AG09309 (cell line): Measurements from ENCODE around the gene RD3L.
"Not testable (repeated sequence)": the region's sequence is repeated elsewhere in the genome, so short reads cannot be mapped to it uniquely, and the experiment has no call there.

ENCODE experiments used
- DNase-seq: peaks from one replicate; pipeline ENCODE4 v3.0.0-alpha.2; 2010; ENCODE audit warnings: low read depth
- H3K4me3 ChIP-seq: 2 replicates; pipeline ENCODE4 v1.5.1; 2011; ENCODE audit warnings: mild to moderate bottlenecking, low read depth, low read length, moderate library complexity; ENCODE audit not compliant: control insufficient read depth
- TF ChIP-seq, protein P1 (sequence below): IDR thresholded peaks from 2 replicates; pipeline ENCODE4 v1.5.1; 2011; ENCODE audit warnings: mild to moderate bottlenecking, low read depth, low read length, inconsistent platforms; ENCODE audit not compliant: insufficient read depth, control insufficient read depth; ENCODE audit errors: missing control alignments

The RD3L gene

GRCh38 chr14:103928011-103928890 lies 14.1 kb downstream of the RD3L start, which contains the start of gene TDRD9:
TSS of gene TDRD9 (plus strand) at chr14:103928456. CDS start at chr14:103928510, 54 bp downstream.
- no peak within 1 kb of the TSS for H3K4me3 ChIP-seq
- no peak for DNase-seq
- TF ChIP-seq, protein P1, sequence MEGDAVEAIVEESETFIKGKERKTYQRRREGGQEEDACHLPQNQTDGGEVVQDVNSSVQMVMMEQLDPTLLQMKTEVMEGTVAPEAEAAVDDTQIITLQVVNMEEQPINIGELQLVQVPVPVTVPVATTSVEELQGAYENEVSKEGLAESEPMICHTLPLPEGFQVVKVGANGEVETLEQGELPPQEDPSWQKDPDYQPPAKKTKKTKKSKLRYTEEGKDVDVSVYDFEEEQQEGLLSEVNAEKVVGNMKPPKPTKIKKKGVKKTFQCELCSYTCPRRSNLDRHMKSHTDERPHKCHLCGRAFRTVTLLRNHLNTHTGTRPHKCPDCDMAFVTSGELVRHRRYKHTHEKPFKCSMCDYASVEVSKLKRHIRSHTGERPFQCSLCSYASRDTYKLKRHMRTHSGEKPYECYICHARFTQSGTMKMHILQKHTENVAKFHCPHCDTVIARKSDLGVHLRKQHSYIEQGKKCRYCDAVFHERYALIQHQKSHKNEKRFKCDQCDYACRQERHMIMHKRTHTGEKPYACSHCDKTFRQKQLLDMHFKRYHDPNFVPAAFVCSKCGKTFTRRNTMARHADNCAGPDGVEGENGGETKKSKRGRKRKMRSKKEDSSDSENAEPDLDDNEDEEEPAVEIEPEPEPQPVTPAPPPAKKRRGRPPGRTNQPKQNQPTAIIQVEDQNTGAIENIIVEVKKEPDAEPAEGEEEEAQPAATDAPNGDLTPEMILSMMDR, result no peak

DNA sequence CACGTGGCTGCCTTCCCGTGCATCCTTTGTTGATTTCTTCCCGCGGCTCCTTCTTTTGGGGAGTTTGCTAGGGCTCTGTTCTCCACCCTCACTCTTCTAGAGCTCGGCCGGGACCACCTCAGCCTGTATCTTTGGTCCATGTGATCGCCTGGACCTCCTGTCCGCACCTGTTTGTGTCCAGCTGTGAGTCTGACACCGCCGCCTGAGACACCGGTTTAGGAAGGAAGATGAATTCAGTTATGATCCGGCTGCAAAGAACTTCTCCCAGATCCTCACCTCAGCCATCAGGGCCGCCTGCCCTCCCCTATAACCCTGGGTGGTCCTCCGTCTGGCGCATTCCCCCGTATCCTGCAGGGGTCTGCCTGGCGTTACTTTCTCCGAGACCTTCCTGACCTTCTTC lies 14.8 kb downstream of the RD3L start:
- no peak overlapping the region for H3K4me3 ChIP-seq
- DNase-seq, result no peak
- TF ChIP-seq, protein P1, result no peak

GRCh38 chr14:103925316-103925715 lies 17.0 kb downstream of the RD3L start:
- no peak overlapping the region for H3K4me3 ChIP-seq
- DNase-seq, result no peak
- TF ChIP-seq, protein P1, result no peak

GRCh38 chr14:103923863-103924262 lies 18.5 kb downstream of the RD3L start:
- no peak for DNase-seq
- H3K4me3 ChIP-seq, result no peak overlapping the region

DNA sequence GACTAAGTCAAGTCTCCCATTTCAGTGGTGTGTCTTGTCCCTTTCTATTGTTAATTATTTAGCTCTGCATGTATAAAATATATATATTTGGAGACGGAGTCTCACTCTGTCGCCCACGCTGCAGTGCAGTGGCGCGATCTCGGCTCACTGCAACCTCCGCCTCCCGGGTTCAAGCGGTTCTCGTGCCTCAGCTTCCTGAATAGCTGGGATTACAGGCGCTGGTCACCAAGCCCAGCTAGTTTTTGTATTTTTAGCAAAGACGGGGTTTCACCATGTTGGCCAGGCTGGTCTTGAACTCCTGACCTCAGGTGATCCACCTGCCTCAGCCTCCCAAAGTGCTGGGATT lies 20.5 kb downstream of the RD3L start:
- H3K4me3 ChIP-seq, DNase-seq: not testable (repeated sequence)

More at GRCh38 chr14:103923863-103924262, 18.5 kb downstream of the RD3L start:
- TF ChIP-seq, protein P1, result no peak

DNA sequence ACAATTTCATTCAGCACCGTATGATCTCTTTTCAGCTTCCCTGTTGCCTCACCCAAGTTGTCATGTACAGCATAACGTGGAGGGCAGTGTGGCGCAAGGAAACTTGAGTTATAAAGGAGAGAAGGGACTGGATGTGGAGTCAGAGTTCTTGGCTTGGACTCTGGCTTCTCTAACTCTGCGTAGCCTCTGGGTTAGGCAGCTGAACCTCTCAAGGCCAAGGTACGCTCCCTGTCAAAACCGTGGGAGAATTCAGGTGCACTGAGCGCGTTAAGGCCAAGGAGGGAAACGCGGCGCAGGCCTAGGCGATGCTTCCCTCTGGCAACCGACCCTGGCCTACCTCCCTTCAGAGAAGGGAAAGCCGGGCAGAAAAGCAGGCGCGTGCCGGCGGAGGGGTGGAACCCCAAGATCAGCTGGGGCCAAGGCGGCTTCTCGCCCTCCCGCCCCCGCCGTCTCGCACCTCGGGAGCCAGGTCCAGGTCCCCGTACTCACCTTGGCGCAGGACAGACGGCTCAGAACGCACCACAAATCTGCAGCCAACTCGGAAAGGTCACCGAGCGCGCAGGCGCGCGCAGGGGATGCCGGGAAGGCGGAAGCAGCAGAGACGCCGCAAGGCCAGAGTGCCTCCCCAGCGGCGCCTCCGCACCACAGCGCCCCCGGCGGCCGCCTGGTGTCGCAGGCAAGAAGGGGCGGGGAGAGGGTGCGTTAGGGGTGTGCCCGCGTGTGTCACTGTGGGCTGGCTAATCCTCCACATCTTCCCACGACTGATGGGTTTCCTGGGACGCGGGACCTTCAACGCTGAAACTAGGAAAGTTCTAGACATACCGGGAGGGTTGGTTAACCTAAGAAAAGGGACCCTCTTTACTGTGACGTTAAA lies 21.1 kb downstream of the RD3L start:
- peak overlapping the region; percentile 96 for H3K4me3 ChIP-seq
- TF ChIP-seq, protein P1, result peak; percentile 93
- peak; percentile 46 for DNase-seq
